HepG2 (cell line): Measurements from ENCODE around the gene MARCHF2. TPM values are rescaled to one million over a fixed set of nuclear protein-coding genes. Genes with fewer than 3 reads are reported as not detected.

Experiments used
- DNMT3B ChIP-seq: conservative IDR thresholded peaks from 2 replicates; pipeline ENCODE4 v1.6.1; 2016; ENCODE audit warnings: missing biosample characterization, control low read depth
- FOXK1 ChIP-seq: sonication (generic); formaldehyde crosslinking; IDR thresholded peaks from 2 replicates; pipeline ENCODE4 v1.4.0; 2020; ENCODE audit warnings: low read depth, missing genetic modification reagents, borderline replicate concordance
- IRF9 ChIP-seq: sonication (generic); formaldehyde crosslinking; IDR thresholded peaks from 2 replicates; pipeline ENCODE4 v1.8.0; 2022; ENCODE audit warnings: missing genetic modification reagents, mild to moderate bottlenecking, borderline replicate concordance
- NR1H2 ChIP-seq: sonication (generic); formaldehyde crosslinking; IDR thresholded peaks from 2 replicates; pipeline ENCODE4 v1.8.1; 2022; ENCODE audit warnings: low read depth, missing genetic modification reagents, borderline replicate concordance
- POLR2AphosphoS5 ChIP-seq: IDR thresholded peaks from 2 replicates; pipeline ENCODE4 v1.6.1; 2012; ENCODE audit warnings: low read depth, low read length
- SP2 ChIP-seq: sonication (generic); formaldehyde crosslinking; IDR thresholded peaks from 2 replicates; pipeline ENCODE4 v1.5.1; 2020; ENCODE audit warnings: mild to moderate bottlenecking, missing genetic modification reagents
- THAP7 ChIP-seq: sonication (generic); formaldehyde crosslinking; IDR thresholded peaks from 2 replicates; pipeline ENCODE4 v1.8.1; 2023; ENCODE audit warnings: mild to moderate bottlenecking, missing genetic modification reagents
- TOPORS ChIP-seq: sonication (generic); formaldehyde crosslinking; IDR thresholded peaks from 2 replicates; pipeline ENCODE4 v1.8.0; 2023; ENCODE audit warnings: mild to moderate bottlenecking, missing genetic modification reagents
- ZFP36L1 ChIP-seq: sonication (generic); formaldehyde crosslinking; IDR thresholded peaks from 2 replicates; pipeline ENCODE4 v1.8.0; 2022; ENCODE audit warnings: mild to moderate bottlenecking, missing genetic modification reagents, moderate library complexity
- ZNF18 ChIP-seq: sonication (generic); formaldehyde crosslinking; IDR thresholded peaks from 2 replicates; pipeline ENCODE4 v1.8.0; 2022; ENCODE audit warnings: mild to moderate bottlenecking, missing genetic modification reagents; ENCODE audit not compliant: insufficient replicate concordance
- ZNF383 ChIP-seq: sonication (generic); formaldehyde crosslinking; IDR thresholded peaks from 2 replicates; pipeline ENCODE4 v1.4.0; 2020; ENCODE audit warnings: missing genetic modification reagents, mild to moderate bottlenecking, borderline replicate concordance
- ZNF430 ChIP-seq: sonication (generic); formaldehyde crosslinking; IDR thresholded peaks from 2 replicates; pipeline ENCODE4 v1.9.0; 2021; ENCODE audit warnings: mild to moderate bottlenecking, missing genetic modification reagents
- ZNF512B ChIP-seq: sonication (generic); formaldehyde crosslinking; IDR thresholded peaks from 2 replicates; pipeline ENCODE4 v1.5.1; 2020; ENCODE audit warnings: missing genetic modification reagents, mild to moderate bottlenecking, borderline replicate concordance
- ZNF703 ChIP-seq: sonication (generic); formaldehyde crosslinking; IDR thresholded peaks from 2 replicates; pipeline ENCODE4 v1.5.1; 2020; ENCODE audit warnings: missing genetic modification reagents, mild to moderate bottlenecking, moderate library complexity, borderline replicate concordance
- ZNF724P ChIP-seq: sonication (generic); formaldehyde crosslinking; IDR thresholded peaks from 2 replicates; pipeline ENCODE4 v1.8.0; 2022; ENCODE audit warnings: missing genetic modification reagents, borderline replicate concordance
- ZNF816 ChIP-seq: sonication (generic); formaldehyde crosslinking; IDR thresholded peaks from 2 replicates; pipeline ENCODE4 v1.8.0; 2022; ENCODE audit warnings: missing genetic modification reagents, mild to moderate bottlenecking, borderline replicate concordance
- polyA plus RNA-seq, 8 experiments: library from polyadenylated mRNA; depleted of rRNA in 3 of 8; stranded (reverse) in 7 of 8; unstranded in 1 of 8; fragments of >200 nt; fragmentation: Illumina TruSeq in 4 of 8; extraction: Trizol in 4 of 8; gene quantifications; 2 replicates each; pipeline versions ENCODE4 v1.2.1 to v1.2.3, GENCODE V29; 2011 to 2016; ENCODE audit warnings: low read depth in 4 of 8, missing spikeins in 1 of 8, mixed read lengths in 1 of 8; ENCODE audit not compliant: insufficient read depth in 1 of 8
- total RNA-seq, 5 experiments: library from RNA; depleted of rRNA; stranded (reverse); fragments of >200 nt; fragmentation: Illumina TruSeq; extraction: Trizol; gene quantifications; 2 replicates each; pipeline ENCODE4 v1.2.3, GENCODE V29; 2016; ENCODE audit warnings: low read depth in 1 of 5

Gene MARCHF2
- total and polyA plus RNA-seq, 2 of the 13 experiments (the other 11 are each of a cell fraction or from before 2014, with no cell fraction given): 12.7 to 13.0 TPM

- TF ChIP-seq THAP7 (CRISPR knock-in tag) (no peak), ZFP36L1 (CRISPR knock-in tag) (peak; percentile 85; the same call in 1 of the 2 replicates), IRF9 (CRISPR knock-in tag) (no peak; the same call in 1 of the 2 replicates), ZNF703 (CRISPR knock-in tag) (no peak; the same call in 1 of the 2 replicates), NR1H2 (CRISPR knock-in tag) (no peak), ZNF18 (CRISPR knock-in tag) (peak; percentile 43), ZNF816 (CRISPR knock-in tag) (peak; percentile 85; the same call in 1 of the 2 replicates), TOPORS (CRISPR knock-in tag) (no peak), ZNF383 (no peak), ZNF512B (CRISPR knock-in tag) (no peak), DNMT3B (CRISPR knock-in tag) (no peak), SP2 (CRISPR knock-in tag) (peak; percentile 44; the same call in 1 of the 2 replicates), FOXK1 (CRISPR knock-in tag) (peak; percentile 96), ZNF430 (no peak), ZNF724P (0 out of 2 replicates have a peak, but pooled peaks have one; percentile 44), POLR2AphosphoS5 (0 out of 2 replicates have a peak, but pooled peaks have one; percentile 9)
Measured at GRCh38 chr19:8373867-8374813, 39.0 kb upstream of the MARCHF2 start (continued).
